ENCODE measurements around the gene PATJ. TPM values are rescaled to one million over a fixed set of nuclear protein-coding genes. Genes with fewer than 3 reads are reported as not detected.
"Not testable (repeated sequence)": the region's sequence is repeated elsewhere in the genome, so short reads cannot be mapped to it uniquely, and the experiment has no call there.

The PATJ gene
- total RNA-seq, 1 donor from 2014 or later, result 5.0 TPM

GRCh38 chr1:61935516-61935915 lies 193.2 kb downstream of the PATJ start:
- DNase-seq (ENCODE audit: extremely low read depth, low read depth, low spot score), result no peak

- DNase-seq (ENCODE audit: extremely low read depth, low read depth, low spot score), result peak; percentile 3
Observed at GRCh38 chr1:61936839-61937238, 194.6 kb downstream of the PATJ start.

GRCh38 chr1:61941794-61942193 lies 199.5 kb downstream of the PATJ start:
- no peak for DNase-seq (ENCODE audit: extremely low read depth, low read depth, low spot score)

GRCh38 chr1:61942856-61943255 lies 200.6 kb downstream of the PATJ start:
- no peak for DNase-seq (ENCODE audit: extremely low read depth, low read depth, low spot score)

- not testable (repeated sequence) for DNase-seq (ENCODE audit: extremely low read depth, low read depth, low spot score)
Observed at GRCh38 chr1:61948685-61949084, 206.4 kb downstream of the PATJ start.

GRCh38 chr1:61950418-61950817 lies 208.1 kb downstream of the PATJ start:
- peak; percentile 5 for DNase-seq (ENCODE audit: extremely low read depth, low read depth, low spot score)

- DNase-seq (ENCODE audit: extremely low read depth, low read depth, low spot score), result no peak
Observed at GRCh38 chr1:61951731-61952580, 209.7 kb downstream of the PATJ start.

- DNase-seq (ENCODE audit: extremely low read depth, low read depth, low spot score), result no peak
Observed at GRCh38 chr1:61952675-61953074, 210.4 kb downstream of the PATJ start.

- no peak for DNase-seq (ENCODE audit: extremely low read depth, low read depth, low spot score)
Observed at GRCh38 chr1:61953076-61953789, 211.0 kb downstream of the PATJ start.

- no peak for DNase-seq (ENCODE audit: extremely low read depth, low read depth, low spot score)
Observed at GRCh38 chr1:61953790-61954150, 211.5 kb downstream of the PATJ start.

GRCh38 chr1:61955261-61955660 lies 213.0 kb downstream of the PATJ start:
- DNase-seq (ENCODE audit: extremely low read depth, low read depth, low spot score), result no peak

GRCh38 chr1:61956016-61956645 lies 213.9 kb downstream of the PATJ start:
- DNase-seq (ENCODE audit: extremely low read depth, low read depth, low spot score), result no peak

- no peak for DNase-seq (ENCODE audit: extremely low read depth, low read depth, low spot score)
Observed at GRCh38 chr1:61956784-61957183, 214.5 kb downstream of the PATJ start.

- DNase-seq (ENCODE audit: extremely low read depth, low read depth, low spot score), result no peak
Observed at GRCh38 chr1:61961009-61961408, 218.7 kb downstream of the PATJ start.

GRCh38 chr1:61962631-61963030 lies 220.4 kb downstream of the PATJ start:
- no peak for DNase-seq (ENCODE audit: extremely low read depth, low read depth, low spot score)

GRCh38 chr1:61966450-61967225 lies 224.4 kb downstream of the PATJ start:
- not testable (repeated sequence) for DNase-seq (ENCODE audit: extremely low read depth, low read depth, low spot score)

- DNase-seq (ENCODE audit: extremely low read depth, low read depth, low spot score), result no peak
Observed at GRCh38 chr1:61967750-61968149, 225.5 kb downstream of the PATJ start.

- no peak for DNase-seq (ENCODE audit: extremely low read depth, low read depth, low spot score)
Observed at GRCh38 chr1:61968869-61969268, 226.6 kb downstream of the PATJ start.

- DNase-seq (ENCODE audit: extremely low read depth, low read depth, low spot score), result no peak
Observed at GRCh38 chr1:61973100-61973837, 231.0 kb downstream of the PATJ start.

- no peak for DNase-seq (ENCODE audit: extremely low read depth, low read depth, low spot score)
Observed at GRCh38 chr1:61975638-61976037, 233.4 kb downstream of the PATJ start.

Data from glomerular endothelial cell (primary cell).